ENCODE results near the gene LAMA2.

GRCh38 chr6:129203190-129203900 is 320.4 kb downstream of the LAMA2 start:
- no peak for TF ChIP-seq CTCF (IDR thresholded peaks at IDR 0.05 in 8 of 11, conservative IDR thresholded peaks at IDR 0.05 in 3 of 11)
- no peak for TF ChIP-seq POLR2A (IDR thresholded peaks at IDR 0.05)

Measured in spleen (tissue), 7 donors.